C4-2B (cell line): Measurements from ENCODE around the gene AGRP.

ENCODE experiments used
- CTCF ChIP-seq: fragments of 450-650 bp; conservative IDR thresholded peaks from 2 replicates; pipeline ENCODE4 v1.5.1; 2017; ENCODE audit warnings: mild to moderate bottlenecking
- ZFX ChIP-seq: fragments of 450-650 bp; IDR thresholded peaks from 2 replicates; pipeline ENCODE4 v1.6.1; 2017

DNA sequence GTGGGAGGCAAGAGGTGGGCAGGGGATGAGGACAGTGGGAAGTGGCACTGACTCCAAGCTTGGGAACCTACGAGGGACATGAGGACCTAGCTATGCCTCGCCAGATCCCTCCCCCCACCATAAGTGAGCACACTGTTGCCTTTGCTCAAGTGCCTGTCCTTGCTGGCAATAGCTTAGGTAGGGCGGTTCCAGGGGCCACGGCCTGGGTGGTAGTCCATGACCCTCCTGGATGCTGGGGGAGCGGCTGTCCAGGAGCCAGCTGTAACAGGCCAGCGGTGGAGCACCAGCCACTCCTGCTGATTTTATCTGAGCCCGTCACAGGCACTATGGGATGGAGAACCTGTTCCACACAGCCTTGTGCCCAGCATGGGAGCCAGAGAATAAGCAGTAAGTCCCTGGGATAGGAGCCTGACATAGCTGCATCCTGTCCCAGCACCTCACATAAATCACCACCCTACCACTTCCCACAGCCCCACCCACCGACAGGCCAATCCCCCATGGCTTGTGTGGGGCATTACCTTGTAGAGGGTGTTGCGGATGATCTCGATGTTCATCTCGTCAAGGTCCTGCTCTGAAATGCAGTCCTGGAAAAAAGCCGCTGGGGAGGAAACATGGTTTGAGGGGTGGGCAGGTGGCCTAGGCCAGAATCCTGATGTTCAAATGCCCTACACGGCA is 40.6 kb downstream of the AGRP start:
- TF ChIP-seq CTCF (no peak), ZFX (no peak)
